Retinal pigment epithelial cell (primary cell): ENCODE results near the gene ARSG.

Experiments
- DNase-seq: peaks from one replicate; pipeline ENCODE4 v3.0.0-alpha.2; 2010; ENCODE audit warnings: low read depth
- H3K4me3 ChIP-seq: 2 replicates; pipeline ENCODE4 v1.5.1; 2011; ENCODE audit warnings: mild to moderate bottlenecking, low read length, control low read depth, moderate library complexity
- CTCF ChIP-seq: conservative IDR thresholded peaks from 2 replicates; pipeline ENCODE4 v1.5.1; 2011; ENCODE audit warnings: low read depth, low read length, control low read depth, inconsistent platforms

ARSG gene

GRCh38 chr17:68396226-68397107 is 105.2 kb downstream of the ARSG start:
- TF ChIP-seq CTCF: no peak
- no peak overlapping the region for H3K4me3 ChIP-seq
- no peak for DNase-seq

GRCh38 chr17:68397108-68397536 is 105.8 kb downstream of the ARSG start:
- H3K4me3 ChIP-seq: no peak overlapping the region
- TF ChIP-seq CTCF: no peak
- DNase-seq: no peak

- peak; percentile 89 for TF ChIP-seq CTCF
- peak; percentile 46 for DNase-seq
- H3K4me3 ChIP-seq: no peak overlapping the region
Observed at GRCh38 chr17:68398691-68399637, 107.7 kb downstream of the ARSG start.

GRCh38 chr17:68399638-68400403 is 108.5 kb downstream of the ARSG start:
- no peak for DNase-seq
- TF ChIP-seq CTCF: no peak
- no peak overlapping the region for H3K4me3 ChIP-seq

- no peak for DNase-seq
- TF ChIP-seq CTCF: no peak
Observed at GRCh38 chr17:68400404-68400735, 109.1 kb downstream of the ARSG start.

GRCh38 chr17:68401288-68401687 is 110.0 kb downstream of the ARSG start:
- no peak overlapping the region for H3K4me3 ChIP-seq
- TF ChIP-seq CTCF: no peak
- no peak for DNase-seq

More at GRCh38 chr17:68400404-68400735, 109.1 kb downstream of the ARSG start:
- no peak overlapping the region for H3K4me3 ChIP-seq
